ENCODE measurements around the gene CNN2. TPM values are rescaled to one million over a fixed set of nuclear protein-coding genes. Genes with fewer than 3 reads are reported as not detected.

CNN2 gene
- total and polyA plus RNA-seq, 9 of the 15 experiments (the other 6 are each of a cell fraction or from before 2014, with no cell fraction given): 12.1 to 174 (median 52.7) TPM

DNA sequence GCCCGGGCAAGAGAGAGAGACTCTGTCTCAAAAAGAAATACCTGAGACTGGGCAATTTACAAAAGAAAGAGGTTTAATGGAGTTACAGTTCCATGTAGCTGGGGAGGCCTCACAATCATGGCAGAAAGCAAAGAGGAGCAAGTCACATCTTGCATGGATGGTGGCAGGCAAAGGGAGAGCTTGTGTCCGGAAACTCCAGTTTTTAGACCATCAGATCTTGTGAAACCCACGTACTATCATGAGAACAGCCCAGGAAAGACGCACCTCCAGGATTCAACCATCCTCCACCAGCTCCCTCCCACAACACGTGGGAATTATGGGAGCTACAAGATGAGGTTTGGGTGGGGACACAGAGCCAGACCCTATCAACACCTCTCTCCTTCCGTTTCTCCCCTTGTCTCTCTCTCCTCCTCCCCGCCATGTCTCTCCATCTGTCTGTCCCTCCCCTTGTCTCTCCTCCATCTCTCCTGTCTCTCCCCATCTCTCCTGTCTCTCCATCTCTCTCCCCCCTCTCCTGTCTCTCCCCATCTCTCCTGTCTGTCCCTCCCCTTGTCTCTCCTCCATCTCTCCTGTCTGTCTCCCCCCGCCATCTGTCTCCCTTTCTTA lies 58.7 kb downstream of the CNN2 start:
- H4K20me1 ChIP-seq (replicated peaks; ENCODE audit: control insufficient read depth, insufficient read depth, low read length): no peaks in the 10 kb centered on the region
- no peaks in the 10 kb centered on the region for H3K9me3 ChIP-seq (replicated peaks; ENCODE audit: control insufficient read depth, insufficient read depth, low read depth, low read length)
- FAIRE-seq (peak; percentile 42), DNase-seq (ENCODE audit: extremely low read depth in 1 of 4, low spot score in 3 of 4) (no peak), ATAC-seq (no peak)
- H2AFZ ChIP-seq (ENCODE audit: low read depth, low read length): no peak overlapping the region
- POLR2A ChIA-PET: interaction anchor here (1.2 to 5.3 kb wide), 4 partner anchors 9 to 352 kb away, joined by 3 to 45 read pairs (median 8); partner anchors contain the start of genes GPX4 and POLR2E
- CTCF ChIA-PET (ENCODE audit: low intra/inter-chr PET ratio): no interaction called here
- WGBS (ENCODE audit: insufficient coverage, low coverage, missing lambda C conversion rate): 63% methylated on average over 8 of the region's 8 CpGs
- intact Hi-C loops (cut with micrococcal nuclease) (no loop called here), in situ Hi-C loops (cut with MboI) (no loop called here)
- peaks cover 6 to 79% of the 10 kb centered on the region in 2 experiments for H3K4me1 ChIP-seq (replicated peaks in 1 of 2; ENCODE audit: control insufficient read depth in 2 of 2, insufficient read depth in 2 of 2, low read length in 2 of 2)
- H3K36me3 ChIP-seq (ENCODE audit: control insufficient read depth, insufficient read depth, low read length): peaks cover 56% of the 10 kb centered on the region; the same call in 2 of the 3 replicates
- H3K79me2 ChIP-seq (ENCODE audit: control insufficient read depth, insufficient read depth, low read length): no peaks in the 10 kb centered on the region
- H3K9ac ChIP-seq (ENCODE audit: insufficient read depth in 1 of 2, low read depth in 2 of 2, low read length in 2 of 2): peak overlapping the region in 1 of 2 experiments; percentile 31; a peak in 2 of 4 replicates
- no peak overlapping the region for H3K4me2 ChIP-seq (ENCODE audit: insufficient read depth, low read length)
- H3K9me1 ChIP-seq (ENCODE audit: control insufficient read depth, insufficient read depth, low read length): peaks cover 3% of the 10 kb centered on the region
- BruUV-seq (replicated peaks): no TSS peak
- H3K27ac ChIP-seq (ENCODE audit: extremely low read depth, low read depth, low read length): no peak overlapping the region
- H3K4me3 ChIP-seq: no peak overlapping the region
- no peaks in the 10 kb centered on the region for H3K27me3 ChIP-seq (ENCODE audit: control insufficient read depth in 2 of 2, insufficient read depth in 2 of 2, low read length in 2 of 2)
- TF ChIP-seq, protein P1, sequence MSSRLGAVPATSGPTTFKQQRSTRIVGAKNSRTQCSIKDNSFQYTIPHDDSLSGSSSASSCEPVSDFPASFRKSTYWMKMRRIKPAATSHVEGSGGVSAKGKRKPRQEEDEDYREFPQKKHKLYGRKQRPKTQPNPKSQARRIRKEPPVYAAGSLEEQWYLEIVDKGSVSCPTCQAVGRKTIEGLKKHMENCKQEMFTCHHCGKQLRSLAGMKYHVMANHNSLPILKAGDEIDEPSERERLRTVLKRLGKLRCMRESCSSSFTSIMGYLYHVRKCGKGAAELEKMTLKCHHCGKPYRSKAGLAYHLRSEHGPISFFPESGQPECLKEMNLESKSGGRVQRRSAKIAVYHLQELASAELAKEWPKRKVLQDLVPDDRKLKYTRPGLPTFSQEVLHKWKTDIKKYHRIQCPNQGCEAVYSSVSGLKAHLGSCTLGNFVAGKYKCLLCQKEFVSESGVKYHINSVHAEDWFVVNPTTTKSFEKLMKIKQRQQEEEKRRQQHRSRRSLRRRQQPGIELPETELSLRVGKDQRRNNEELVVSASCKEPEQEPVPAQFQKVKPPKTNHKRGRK (tag; IDR thresholded peaks at IDR 0.05): no peak
- TF ChIP-seq, protein P2, sequence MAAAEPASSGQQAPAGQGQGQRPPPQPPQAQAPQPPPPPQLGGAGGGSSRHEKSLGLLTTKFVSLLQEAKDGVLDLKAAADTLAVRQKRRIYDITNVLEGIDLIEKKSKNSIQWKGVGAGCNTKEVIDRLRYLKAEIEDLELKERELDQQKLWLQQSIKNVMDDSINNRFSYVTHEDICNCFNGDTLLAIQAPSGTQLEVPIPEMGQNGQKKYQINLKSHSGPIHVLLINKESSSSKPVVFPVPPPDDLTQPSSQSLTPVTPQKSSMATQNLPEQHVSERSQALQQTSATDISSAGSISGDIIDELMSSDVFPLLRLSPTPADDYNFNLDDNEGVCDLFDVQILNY (CRISPR knock-in tag; IDR thresholded peaks at IDR 0.05): no peak
- no peak for TF ChIP-seq DACH1 (IDR thresholded peaks at IDR 0.05; ENCODE audit: partially characterized antibody)
- TF ChIP-seq ZNF140 (CRISPR knock-in tag; IDR thresholded peaks at IDR 0.05): no peak
- TF ChIP-seq, protein P3, sequence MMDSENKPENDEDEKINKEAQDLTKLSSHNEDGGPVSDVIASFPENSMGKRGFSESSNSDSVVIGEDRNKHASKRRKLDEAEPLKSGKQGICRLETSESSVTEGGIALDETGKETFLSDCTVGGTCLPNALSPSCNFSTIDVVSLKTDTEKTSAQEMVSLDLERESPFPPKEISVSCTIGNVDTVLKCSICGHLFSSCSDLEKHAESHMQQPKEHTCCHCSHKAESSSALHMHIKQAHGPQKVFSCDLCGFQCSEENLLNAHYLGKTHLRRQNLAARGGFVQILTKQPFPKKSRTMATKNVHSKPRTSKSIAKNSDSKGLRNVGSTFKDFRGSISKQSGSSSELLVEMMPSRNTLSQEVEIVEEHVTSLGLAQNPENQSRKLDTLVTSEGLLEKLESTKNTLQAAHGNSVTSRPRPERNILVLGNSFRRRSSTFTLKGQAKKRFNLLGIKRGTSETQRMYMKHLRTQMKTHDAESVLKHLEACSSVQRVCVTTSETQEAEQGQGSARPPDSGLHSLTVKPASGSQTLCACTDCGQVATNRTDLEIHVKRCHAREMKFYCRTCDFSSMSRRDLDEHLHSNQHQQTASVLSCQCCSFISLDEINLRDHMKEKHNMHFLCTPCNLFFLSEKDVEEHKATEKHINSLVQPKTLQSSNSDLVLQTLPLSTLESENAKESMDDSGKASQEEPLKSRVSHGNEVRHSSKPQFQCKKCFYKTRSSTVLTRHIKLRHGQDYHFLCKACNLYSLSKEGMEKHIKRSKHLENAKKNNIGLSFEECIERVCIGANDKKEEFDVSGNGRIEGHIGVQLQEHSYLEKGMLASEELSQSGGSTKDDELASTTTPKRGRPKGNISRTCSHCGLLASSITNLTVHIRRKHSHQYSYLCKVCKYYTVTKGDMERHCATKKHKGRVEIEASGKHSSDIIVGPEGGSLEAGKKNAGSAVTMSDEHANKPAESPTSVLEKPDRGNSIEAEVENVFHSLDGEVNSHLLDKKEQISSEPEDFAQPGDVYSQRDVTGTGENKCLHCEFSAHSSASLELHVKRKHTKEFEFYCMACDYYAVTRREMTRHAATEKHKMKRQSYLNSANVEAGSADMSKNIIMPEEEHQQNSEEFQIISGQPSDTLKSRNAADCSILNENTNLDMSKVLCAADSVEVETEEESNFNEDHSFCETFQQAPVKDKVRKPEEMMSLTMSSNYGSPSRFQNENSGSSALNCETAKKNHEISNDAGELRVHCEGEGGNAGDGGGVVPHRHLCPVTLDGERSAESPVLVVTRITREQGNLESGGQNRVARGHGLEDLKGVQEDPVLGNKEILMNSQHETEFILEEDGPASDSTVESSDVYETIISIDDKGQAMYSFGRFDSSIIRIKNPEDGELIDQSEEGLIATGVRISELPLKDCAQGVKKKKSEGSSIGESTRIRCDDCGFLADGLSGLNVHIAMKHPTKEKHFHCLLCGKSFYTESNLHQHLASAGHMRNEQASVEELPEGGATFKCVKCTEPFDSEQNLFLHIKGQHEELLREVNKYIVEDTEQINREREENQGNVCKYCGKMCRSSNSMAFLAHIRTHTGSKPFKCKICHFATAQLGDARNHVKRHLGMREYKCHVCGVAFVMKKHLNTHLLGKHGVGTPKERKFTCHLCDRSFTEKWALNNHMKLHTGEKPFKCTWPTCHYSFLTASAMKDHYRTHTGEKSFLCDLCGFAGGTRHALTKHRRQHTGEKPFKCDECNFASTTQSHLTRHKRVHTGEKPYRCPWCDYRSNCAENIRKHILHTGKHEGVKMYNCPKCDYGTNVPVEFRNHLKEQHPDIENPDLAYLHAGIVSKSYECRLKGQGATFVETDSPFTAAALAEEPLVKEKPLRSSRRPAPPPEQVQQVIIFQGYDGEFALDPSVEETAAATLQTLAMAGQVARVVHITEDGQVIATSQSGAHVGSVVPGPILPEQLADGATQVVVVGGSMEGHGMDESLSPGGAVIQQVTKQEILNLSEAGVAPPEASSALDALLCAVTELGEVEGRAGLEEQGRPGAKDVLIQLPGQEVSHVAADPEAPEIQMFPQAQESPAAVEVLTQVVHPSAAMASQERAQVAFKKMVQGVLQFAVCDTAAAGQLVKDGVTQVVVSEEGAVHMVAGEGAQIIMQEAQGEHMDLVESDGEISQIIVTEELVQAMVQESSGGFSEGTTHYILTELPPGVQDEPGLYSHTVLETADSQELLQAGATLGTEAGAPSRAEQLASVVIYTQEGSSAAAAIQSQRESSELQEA (IDR thresholded peaks at IDR 0.05; ENCODE audit: low read depth): no peak
- TF ChIP-seq PHTF2 (CRISPR knock-in tag; IDR thresholded peaks at IDR 0.05): no peak
- TF ChIP-seq NR2F6 (CRISPR knock-in tag; IDR thresholded peaks at IDR 0.05): no peak
